ENCODE results near the gene CHD1. TPM values are rescaled to one million over a fixed set of nuclear protein-coding genes. Genes with fewer than 3 reads are reported as not detected.
A peak's percentile ranks its signal among the peaks of the same experiment; 100 is the strongest.

The CHD1 gene
- total and polyA plus RNA-seq, 2 of the 4 experiments (the other 2 are of a cell fraction): 12.3 to 33.7 TPM

GRCh38 chr5:98872674-98873073 is 56.1 kb downstream of the CHD1 start:
- H2BK20ac ChIP-seq (ENCODE audit: low read depth, low read length): no peak overlapping the region
- H3K18ac ChIP-seq (ENCODE audit: low read depth, low read length): no peak overlapping the region
- no peak overlapping the region for H2BK15ac ChIP-seq (ENCODE audit: low read depth, low read length)
- ChIA-PET CTCF (interaction anchor here (0.6 kb wide), 1 partner anchor 88 kb away, joined by 3 read pairs; no protein-coding TSS in a partner anchor), POLR2A (ENCODE audit: unreplicated experiment) (no interaction called here)
- ATAC-seq (ENCODE audit: low read depth) (peak; percentile 46), DNase-seq (peak; percentile 37)
- TF ChIP-seq CEBPB (IDR thresholded peaks at IDR 0.05; ENCODE audit: low read depth, low read length): peak; percentile 69
- TF ChIP-seq CTCF (conservative IDR thresholded peaks at IDR 0.05; ENCODE audit: low read depth, low read length): no peak
- TF ChIP-seq MAFK (IDR thresholded peaks at IDR 0.05; ENCODE audit: low read depth, low read length): no peak
- TF ChIP-seq FOS (IDR thresholded peaks at IDR 0.05; ENCODE audit: low read depth, low read length): no peak
- no peak for TF ChIP-seq RCOR1 (IDR thresholded peaks at IDR 0.05; ENCODE audit: insufficient replicate concordance, low read length)
- no peaks in the 10 kb centered on the region for H3K27me3 ChIP-seq (ENCODE audit: control insufficient read depth, insufficient read depth, low read length)
- H2AK5ac ChIP-seq (ENCODE audit: low read depth, low read length): no peak overlapping the region
- no peak overlapping the region for H2BK5ac ChIP-seq (ENCODE audit: low read depth, low read length, poor library complexity, severe bottlenecking)
- no peak overlapping the region for H3K23ac ChIP-seq (ENCODE audit: low read depth, low read length)
- no peak overlapping the region for H2AK9ac ChIP-seq (replicated peaks; ENCODE audit: low read depth, low read length, poor library complexity)
- H3K36me3 ChIP-seq (ENCODE audit: control insufficient read depth, insufficient read depth, low read length): peaks cover 22% of the 10 kb centered on the region
- H3K9me3 ChIP-seq (ENCODE audit: control insufficient read depth, insufficient read depth, low read length): no peaks in the 10 kb centered on the region
- peaks cover 3 to 7% of the 10 kb centered on the region in 2 experiments; a peak in 2 of 4 replicates for H3K79me1 ChIP-seq (ENCODE audit: low read depth in 1 of 2, low read length in 2 of 2)
- intact Hi-C loops (cut with micrococcal nuclease) (no loop called here), in situ Hi-C loops (cut with MboI; ENCODE audit: low sequenced_read_pairs) (no loop called here), dilution Hi-C loops (cut with HindIII; ENCODE audit: low sequenced_read_pairs, unreplicated experiment) (no loop called here)
- no peak overlapping the region for H2AFZ ChIP-seq (replicated peaks; ENCODE audit: low read length, poor library complexity)
- no peak overlapping the region for H4K5ac ChIP-seq (ENCODE audit: low read depth, low read length)
- no peak overlapping the region for H4K91ac ChIP-seq (ENCODE audit: insufficient read depth, low read depth, low read length)
- no peak overlapping the region for H3K14ac ChIP-seq (replicated peaks; ENCODE audit: low read depth, low read length)
- H4K8ac ChIP-seq (ENCODE audit: low read depth in 2 of 2, low read length in 2 of 2): no peak overlapping the region
- H3K4me2 ChIP-seq (ENCODE audit: low read depth, low read length): no peak overlapping the region
- H2BK120ac ChIP-seq (ENCODE audit: low read depth, low read length): no peak overlapping the region
- H3K27ac ChIP-seq (ENCODE audit: insufficient read depth, low read length): no peak overlapping the region
- no TSS peak for BruUV-seq (replicated peaks)
- H3K4me1 ChIP-seq (ENCODE audit: control insufficient read depth, insufficient read depth, low read length): no peaks in the 10 kb centered on the region
- H3K9me1 ChIP-seq (ENCODE audit: insufficient read depth, low read length): no peaks in the 10 kb centered on the region
- H3K9ac ChIP-seq (ENCODE audit: low read depth, low read length): no peak overlapping the region
- no peak overlapping the region for H3K4ac ChIP-seq (ENCODE audit: low read depth, low read length)
- H4K20me1 ChIP-seq (ENCODE audit: insufficient read depth, low read length): no peaks in the 10 kb centered on the region
- 67% methylated on average over 1 of the region's 4 CpGs; no CpG with 5 or more reads in 1 of the 2 experiments for WGBS, 2 experiments (ENCODE audit: extremely low coverage in 2 of 2, insufficient read length in 1 of 2)
- H3K56ac ChIP-seq (ENCODE audit: extremely low read depth, insufficient read depth, low read length): no peak overlapping the region
- H3K4me3 ChIP-seq (ENCODE audit: insufficient read depth, low read depth, low read length): no peak overlapping the region

All from IMR-90 (cell line).